Keratinocyte (primary cell): Measurements from ENCODE around the gene PFAS. TPM values are rescaled to one million over a fixed set of nuclear protein-coding genes. Genes with fewer than 3 reads are reported as not detected.

Source experiments
- DNase-seq: peaks from one replicate; pipeline ENCODE4 v3.0.0-alpha.2; 2011; ENCODE audit warnings: low read depth, missing footprints, low spot score
- FAIRE-seq: peaks from 2 replicates; lab custom pipeline; 2011; peaks lifted over from hg19 to GRCh38; lab: Jason Lieb, UNC
- H2AFZ ChIP-seq: 2 replicates; pipeline ENCODE4 v1.6.0; 2012; ENCODE audit warnings: low read length, control low read depth, inconsistent platforms; ENCODE audit not compliant: control insufficient read depth
- H3K27ac ChIP-seq: 2 replicates; pipeline ENCODE4 v1.5.1; 2011; ENCODE audit warnings: low read length; ENCODE audit not compliant: control insufficient read depth, insufficient read depth
- H3K27me3 ChIP-seq: 3 replicates; pipeline ENCODE4 v1.6.0; 2011; ENCODE audit warnings: low read length; ENCODE audit not compliant: control insufficient read depth, insufficient read depth; ENCODE audit errors: extremely low read depth
- H3K36me3 ChIP-seq, 2 experiments: 2 replicates in 1 of 2; 3 replicates in 1 of 2; pipeline ENCODE4 v1.5.1; 2011; ENCODE audit warnings: low read length in 2 of 2, mild to moderate bottlenecking in 1 of 2; ENCODE audit not compliant: control insufficient read depth in 2 of 2, insufficient read depth in 2 of 2; ENCODE audit errors: extremely low read depth in 1 of 2
- H3K4me1 ChIP-seq: 3 replicates; pipeline ENCODE4 v1.5.1; 2011; ENCODE audit warnings: low read length; ENCODE audit not compliant: control insufficient read depth, insufficient read depth; ENCODE audit errors: extremely low read depth
- H3K4me2 ChIP-seq: 3 replicates; pipeline ENCODE4 v1.6.0; 2011; ENCODE audit warnings: low read depth, low read length; ENCODE audit not compliant: control insufficient read depth, insufficient read depth; ENCODE audit errors: extremely low read depth
- H3K4me3 ChIP-seq, 3 experiments: fragments of 200-600 bp in 1 of 3; sonication (generic) in 1 of 3; 2 replicates in 2 of 3; 3 replicates in 1 of 3; pipeline ENCODE4 v1.5.1; 2011 to 2016; ENCODE audit warnings: low read length in 3 of 3, mild to moderate bottlenecking in 3 of 3, control low read depth in 2 of 3, inconsistent platforms in 1 of 3, low read depth in 1 of 3, mixed read lengths in 1 of 3, mixed run types in 1 of 3, moderate library complexity in 1 of 3; ENCODE audit not compliant: control insufficient read depth in 2 of 3, insufficient read depth in 2 of 3; ENCODE audit errors: extremely low read depth in 1 of 3
- H3K79me2 ChIP-seq: 2 replicates; pipeline ENCODE4 v1.6.0; 2012; ENCODE audit warnings: low read length; ENCODE audit not compliant: control insufficient read depth, insufficient read depth
- H3K9ac ChIP-seq: 3 replicates; pipeline ENCODE4 v1.6.0; 2011; ENCODE audit warnings: low read length; ENCODE audit not compliant: control insufficient read depth, insufficient read depth; ENCODE audit errors: extremely low read depth
- H3K9me1 ChIP-seq: 3 replicates; pipeline ENCODE4 v1.6.0; 2011; ENCODE audit warnings: low read length; ENCODE audit not compliant: control insufficient read depth, insufficient read depth; ENCODE audit errors: extremely low read depth
- H3K9me3 ChIP-seq: 2 replicates; pipeline ENCODE4 v1.5.1; 2012; ENCODE audit warnings: low read depth, low read length; ENCODE audit not compliant: control insufficient read depth
- H4K20me1 ChIP-seq: 3 replicates; pipeline ENCODE4 v1.6.0; 2011; ENCODE audit warnings: low read length; ENCODE audit not compliant: control insufficient read depth, insufficient read depth; ENCODE audit errors: extremely low read depth
- EZH2 ChIP-seq: IDR thresholded peaks from one replicate; pipeline ENCODE4 v1.6.1; 2012; ENCODE audit warnings: inconsistent platforms, mild to moderate bottlenecking, low read length, moderate library complexity
- dilution Hi-C: fragments of 300-500 bp; cut with MboI; formaldehyde crosslinking; loops from one replicate; pipeline ENCODE4 v1.7.0; 2020; ENCODE audit warnings: low sequenced_read_pairs; ENCODE audit not compliant: extremely low pct_ligation_motif_present
- polyA plus RNA-seq, 5 experiments: library from polyadenylated mRNA; depleted of rRNA in 3 of 5; stranded (reverse) in 3 of 5; stranded (forward) in 1 of 5; unstranded in 1 of 5; fragments of >200 nt; gene quantifications; 1 replicate in 1 of 5; 2 replicates in 3 of 5; 3 replicates in 1 of 5; pipeline versions ENCODE4 v1.2.1 to v1.2.3, GENCODE V29; 2011 to 2012; ENCODE audit warnings: missing spikeins in 2 of 5, low read depth in 1 of 5, low replicate concordance in 1 of 5
- TF ChIP-seq, protein P1 (sequence below), 3 experiments: IDR thresholded peaks in 1 of 3; conservative IDR thresholded peaks in 1 of 3; optimal IDR thresholded peaks in 1 of 3; 2 replicates in 2 of 3; 3 replicates in 1 of 3; pipeline versions ENCODE3 to v1.5.1; 2011; ENCODE audit warnings: low read length in 3 of 3, mild to moderate bottlenecking in 3 of 3, moderate library complexity in 2 of 3, control low read depth in 1 of 3, inconsistent platforms in 1 of 3; ENCODE audit not compliant: insufficient read depth in 2 of 3; ENCODE audit errors: extremely low read depth in 1 of 3

Gene PFAS
- polyA plus RNA-seq, 1 donor (not counting 4 experiments of a cell fraction or from before 2014, with no cell fraction given) = 14.1 TPM

GRCh38 chr17:8282345-8282744 is 33.3 kb downstream of the PFAS start:
- TF ChIP-seq, protein P1, sequence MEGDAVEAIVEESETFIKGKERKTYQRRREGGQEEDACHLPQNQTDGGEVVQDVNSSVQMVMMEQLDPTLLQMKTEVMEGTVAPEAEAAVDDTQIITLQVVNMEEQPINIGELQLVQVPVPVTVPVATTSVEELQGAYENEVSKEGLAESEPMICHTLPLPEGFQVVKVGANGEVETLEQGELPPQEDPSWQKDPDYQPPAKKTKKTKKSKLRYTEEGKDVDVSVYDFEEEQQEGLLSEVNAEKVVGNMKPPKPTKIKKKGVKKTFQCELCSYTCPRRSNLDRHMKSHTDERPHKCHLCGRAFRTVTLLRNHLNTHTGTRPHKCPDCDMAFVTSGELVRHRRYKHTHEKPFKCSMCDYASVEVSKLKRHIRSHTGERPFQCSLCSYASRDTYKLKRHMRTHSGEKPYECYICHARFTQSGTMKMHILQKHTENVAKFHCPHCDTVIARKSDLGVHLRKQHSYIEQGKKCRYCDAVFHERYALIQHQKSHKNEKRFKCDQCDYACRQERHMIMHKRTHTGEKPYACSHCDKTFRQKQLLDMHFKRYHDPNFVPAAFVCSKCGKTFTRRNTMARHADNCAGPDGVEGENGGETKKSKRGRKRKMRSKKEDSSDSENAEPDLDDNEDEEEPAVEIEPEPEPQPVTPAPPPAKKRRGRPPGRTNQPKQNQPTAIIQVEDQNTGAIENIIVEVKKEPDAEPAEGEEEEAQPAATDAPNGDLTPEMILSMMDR (optimal IDR thresholded peaks at IDR 0.05 in 1 of 3, IDR thresholded peaks at IDR 0.05 in 1 of 3, conservative IDR thresholded peaks at IDR 0.05 in 1 of 3; ENCODE audit: extremely low read depth in 1 of 3, insufficient read depth in 2 of 3, low read length in 3 of 3) = no peak
- no peak for TF ChIP-seq EZH2
- Histone ChIP-seq H3K4me3 (no peak overlapping the region), H3K27ac (no peak overlapping the region), H3K4me1 (peaks cover 2% of the 10 kb centered on the region), H3K4me2 (no peak overlapping the region), H4K20me1 (no peaks in the 10 kb centered on the region), H3K27me3 (no peaks in the 10 kb centered on the region), H3K36me3 (no peaks in the 10 kb centered on the region), H2AFZ (no peak overlapping the region), H3K79me2 (no peaks in the 10 kb centered on the region), H3K9ac (no peak overlapping the region), H3K9me3 (no peaks in the 10 kb centered on the region), H3K9me1 (no peaks in the 10 kb centered on the region)
- no peak for DNase-seq
- no peak for FAIRE-seq
- dilution Hi-C loops = no loop called here

- Histone ChIP-seq H3K4me3 (no peak overlapping the region), H4K20me1 (no peaks in the 10 kb centered on the region), H3K27ac (no peak overlapping the region), H3K9me3 (no peaks in the 10 kb centered on the region), H3K4me2 (no peak overlapping the region), H3K27me3 (no peaks in the 10 kb centered on the region), H3K9me1 (no peaks in the 10 kb centered on the region), H3K79me2 (no peaks in the 10 kb centered on the region), H3K9ac (no peak overlapping the region), H3K36me3 (no peaks in the 10 kb centered on the region), H3K4me1 (peaks cover 8% of the 10 kb centered on the region), H2AFZ (no peak overlapping the region)
- DNase-seq = no peak
- TF ChIP-seq EZH2 = no peak
- TF ChIP-seq, protein P1 (optimal IDR thresholded peaks at IDR 0.05 in 1 of 3, IDR thresholded peaks at IDR 0.05 in 1 of 3, conservative IDR thresholded peaks at IDR 0.05 in 1 of 3; ENCODE audit: extremely low read depth in 1 of 3, insufficient read depth in 2 of 3, low read length in 3 of 3) = no peak
- no peak for FAIRE-seq
- dilution Hi-C loops = no loop called here
These were observed 34.3 kb downstream of the PFAS start for GRCh38 chr17:8283356-8283755.
